Panc1 (cell line): ENCODE results near the gene TP63. TPM values are rescaled to one million over a fixed set of nuclear protein-coding genes. Genes with fewer than 3 reads are reported as not detected.

Experiments
- ATAC-seq: fragments of 200-7000 bp; cut with Tn5 transposase; 2 replicates; pipeline ENCODE4 v1.9.1; 2020; ENCODE audit warnings: mild to moderate bottlenecking, moderate library complexity
- BruUV-seq: library from RNA; stranded (reverse); fragments of 400-500 nt; replicated peaks from 2 replicates; lab custom pipeline; 2021; lab: Mats Ljungman, UMichigan
- CTCF ChIA-PET: fragments of 300-600 bp; sonication (Branson Sonifier 250); formaldehyde crosslinking; loops from one replicate; lab custom pipeline; 2022; ENCODE audit warnings: antibody characterized with exemption; lab: Charles Lee
- POLR2A ChIA-PET: fragments of 300-600 bp; sonication (Branson Sonifier 250); formaldehyde crosslinking; loops from one replicate; lab custom pipeline; 2022; ENCODE audit warnings: antibody characterized with exemption; lab: Charles Lee
- DNase-seq: peaks from one replicate; pipeline ENCODE4 v3.0.0-alpha.2; 2010; ENCODE audit warnings: low read depth, low spot score
- H3K27ac ChIP-seq: 2 replicates; pipeline ENCODE4 v1.5.1; 2011; ENCODE audit warnings: mild to moderate bottlenecking, low read length, inconsistent platforms
- H3K27me3 ChIP-seq: fragments of 200-500 bp; sonication (Bioruptor generic); 2 replicates; pipeline ENCODE4 v1.6.0; 2014; ENCODE audit warnings: low read length, inconsistent platforms; ENCODE audit not compliant: control insufficient read depth, insufficient read depth
- H3K36me3 ChIP-seq: fragments of 200-500 bp; sonication (Bioruptor generic); 2 replicates; pipeline ENCODE4 v1.5.1; 2014; ENCODE audit warnings: inconsistent platforms, mild to moderate bottlenecking, low read length, moderate library complexity; ENCODE audit not compliant: control insufficient read depth, insufficient read depth
- H3K4me1 ChIP-seq: 2 replicates; pipeline ENCODE4 v1.5.1; 2011; ENCODE audit warnings: inconsistent platforms, mild to moderate bottlenecking, low read length, moderate library complexity; ENCODE audit not compliant: control insufficient read depth, insufficient read depth
- H3K4me3 ChIP-seq, 2 experiments: 2 replicates each; pipeline ENCODE4 v1.5.1; 2011 to 2012; ENCODE audit warnings: low read depth in 2 of 2, low read length in 2 of 2, mild to moderate bottlenecking in 2 of 2, inconsistent platforms in 1 of 2, moderate library complexity in 1 of 2
- H3K9me3 ChIP-seq: fragments of 200-500 bp; sonication (Bioruptor generic); 2 replicates; pipeline ENCODE4 v1.5.1; 2014; ENCODE audit warnings: low read depth, mild to moderate bottlenecking, inconsistent platforms, low read length, moderate library complexity; ENCODE audit not compliant: control insufficient read depth, insufficient read depth
- CTCF ChIP-seq: fragments of 450-650 bp; IDR thresholded peaks from 2 replicates; pipeline ENCODE4 v1.5.1; 2017; ENCODE audit warnings: mild to moderate bottlenecking
- POLR2AphosphoS5 ChIP-seq: IDR thresholded peaks from 2 replicates; pipeline ENCODE4 v1.6.1; 2012; ENCODE audit warnings: mild to moderate bottlenecking, low read depth, low read length, moderate library complexity
- SIN3A ChIP-seq: IDR thresholded peaks from 2 replicates; pipeline ENCODE4 v1.6.1; 2012; ENCODE audit warnings: low read depth, mild to moderate bottlenecking, low read length, moderate library complexity, borderline replicate concordance; ENCODE audit not compliant: insufficient read depth
- TCF7L2 ChIP-seq: IDR thresholded peaks from 2 replicates; pipeline ENCODE4 v1.6.1; 2011; ENCODE audit warnings: mild to moderate bottlenecking, low read depth, low read length, inconsistent platforms
- in situ Hi-C: cut with HindIII; loops from 2 replicates; pipeline ENCODE4 v1.10.0; 2016; ENCODE audit warnings: low sequenced_read_pairs, low pct_unique_long_range_greater_than_20kb
- intact Hi-C: fragments of 100-400 bp; cut with micrococcal nuclease; formaldehyde crosslinking; loops from one replicate; pipeline ENCODE4 v1.10.0; 2022; ENCODE audit not compliant: unreplicated experiment
- total RNA-seq: library from RNA; stranded (reverse); gene quantifications from one replicate; pipeline ENCODE4 v1.2.1, GENCODE V29; 2021; ENCODE audit not compliant: unreplicated experiment
- TF ChIP-seq, protein P1 (sequence below), 2 experiments: IDR thresholded peaks; 2 replicates each; pipeline ENCODE4 v1.6.1; 2011 to 2012; ENCODE audit warnings: low read depth in 2 of 2, control low read depth in 1 of 2, low read length in 1 of 2, mild to moderate bottlenecking in 1 of 2, moderate library complexity in 1 of 2; ENCODE audit not compliant: insufficient read depth in 1 of 2

Gene TP63
- total RNA-seq, 1 experiment from 2014 or later: 0.51 TPM

DNA sequence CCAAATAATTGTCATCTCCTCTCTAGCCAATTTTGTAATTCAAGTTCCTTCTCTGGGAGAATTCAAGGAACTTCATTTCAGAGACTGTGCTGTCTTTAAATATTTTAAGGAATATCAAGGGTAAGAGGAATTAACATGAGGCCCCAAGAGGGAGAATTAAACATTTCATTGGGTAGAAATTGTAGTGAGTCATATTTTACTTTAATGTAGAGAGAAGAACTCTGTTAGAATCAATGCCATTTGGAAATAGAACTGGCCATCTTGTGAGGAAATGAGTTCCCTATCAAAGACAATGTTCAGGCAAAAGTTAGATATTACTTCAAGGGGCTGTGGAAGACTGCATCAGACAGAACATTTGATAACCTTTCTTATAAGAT lies 43.5 kb upstream of the TP63 start:
- H3K27ac ChIP-seq: no peak overlapping the region
- H3K36me3 ChIP-seq: no peaks in the 10 kb centered on the region
- intact Hi-C loops (no loop called here), in situ Hi-C loops (no loop called here)
- ATAC-seq: no peak
- ChIA-PET POLR2A (no interaction called here), CTCF (no interaction called here)
- H3K4me1 ChIP-seq: no peaks in the 10 kb centered on the region
- DNase-seq: no peak
- H3K27me3 ChIP-seq: no peaks in the 10 kb centered on the region
- TF ChIP-seq TCF7L2 (no peak), CTCF (no peak), SIN3A (no peak), POLR2AphosphoS5 (no peak)
- TF ChIP-seq, protein P1, sequence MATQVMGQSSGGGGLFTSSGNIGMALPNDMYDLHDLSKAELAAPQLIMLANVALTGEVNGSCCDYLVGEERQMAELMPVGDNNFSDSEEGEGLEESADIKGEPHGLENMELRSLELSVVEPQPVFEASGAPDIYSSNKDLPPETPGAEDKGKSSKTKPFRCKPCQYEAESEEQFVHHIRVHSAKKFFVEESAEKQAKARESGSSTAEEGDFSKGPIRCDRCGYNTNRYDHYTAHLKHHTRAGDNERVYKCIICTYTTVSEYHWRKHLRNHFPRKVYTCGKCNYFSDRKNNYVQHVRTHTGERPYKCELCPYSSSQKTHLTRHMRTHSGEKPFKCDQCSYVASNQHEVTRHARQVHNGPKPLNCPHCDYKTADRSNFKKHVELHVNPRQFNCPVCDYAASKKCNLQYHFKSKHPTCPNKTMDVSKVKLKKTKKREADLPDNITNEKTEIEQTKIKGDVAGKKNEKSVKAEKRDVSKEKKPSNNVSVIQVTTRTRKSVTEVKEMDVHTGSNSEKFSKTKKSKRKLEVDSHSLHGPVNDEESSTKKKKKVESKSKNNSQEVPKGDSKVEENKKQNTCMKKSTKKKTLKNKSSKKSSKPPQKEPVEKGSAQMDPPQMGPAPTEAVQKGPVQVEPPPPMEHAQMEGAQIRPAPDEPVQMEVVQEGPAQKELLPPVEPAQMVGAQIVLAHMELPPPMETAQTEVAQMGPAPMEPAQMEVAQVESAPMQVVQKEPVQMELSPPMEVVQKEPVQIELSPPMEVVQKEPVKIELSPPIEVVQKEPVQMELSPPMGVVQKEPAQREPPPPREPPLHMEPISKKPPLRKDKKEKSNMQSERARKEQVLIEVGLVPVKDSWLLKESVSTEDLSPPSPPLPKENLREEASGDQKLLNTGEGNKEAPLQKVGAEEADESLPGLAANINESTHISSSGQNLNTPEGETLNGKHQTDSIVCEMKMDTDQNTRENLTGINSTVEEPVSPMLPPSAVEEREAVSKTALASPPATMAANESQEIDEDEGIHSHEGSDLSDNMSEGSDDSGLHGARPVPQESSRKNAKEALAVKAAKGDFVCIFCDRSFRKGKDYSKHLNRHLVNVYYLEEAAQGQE (IDR thresholded peaks at IDR 0.05; ENCODE audit: insufficient read depth in 1 of 2, low read depth in 2 of 2, low read length in 1 of 2): no peak
- no TSS peak for BruUV-seq
- no peaks in the 10 kb centered on the region for H3K9me3 ChIP-seq
- H3K4me3 ChIP-seq: no peak overlapping the region

DNA sequence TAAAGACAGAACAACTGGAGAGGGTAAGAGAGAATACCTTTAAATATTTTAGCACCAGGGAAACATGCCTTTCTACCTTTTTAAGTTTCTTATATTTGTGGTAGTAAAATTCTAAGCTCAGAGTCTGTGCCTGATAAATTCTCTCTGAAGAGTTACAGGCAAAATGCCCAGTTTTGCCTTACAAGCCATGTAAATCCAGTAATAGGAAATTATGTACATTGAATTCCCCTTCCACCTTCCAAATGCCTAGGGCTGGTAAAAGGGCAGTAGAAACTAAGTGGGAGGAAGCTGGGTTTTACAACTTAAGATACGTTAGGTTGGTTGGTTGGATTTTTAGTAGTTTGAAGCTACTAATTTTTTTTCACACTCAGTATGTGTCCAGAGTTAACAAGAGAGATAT lies 43.1 kb upstream of the TP63 start:
- ChIA-PET POLR2A (no interaction called here), CTCF (no interaction called here)
- Histone ChIP-seq H3K9me3 (no peaks in the 10 kb centered on the region), H3K4me1 (no peaks in the 10 kb centered on the region), H3K27me3 (no peaks in the 10 kb centered on the region), H3K27ac (no peak overlapping the region), H3K36me3 (no peaks in the 10 kb centered on the region), H3K4me3 (no peak overlapping the region)
- DNase-seq (no peak), ATAC-seq (no peak)
- no TSS peak for BruUV-seq
- intact Hi-C loops (no loop called here), in situ Hi-C loops (no loop called here)
- TF ChIP-seq SIN3A: no peak
- TF ChIP-seq, protein P1 (IDR thresholded peaks at IDR 0.05; ENCODE audit: insufficient read depth in 1 of 2, low read depth in 2 of 2, low read length in 1 of 2): no peak
- no peak for TF ChIP-seq CTCF
- TF ChIP-seq POLR2AphosphoS5: no peak
- no peak for TF ChIP-seq TCF7L2
